ACC112 (cell line): Measurements from ENCODE around the gene AZGP1.
"Not testable (repeated sequence)": the region's sequence is repeated elsewhere in the genome, so short reads cannot be mapped to it uniquely, and the experiment has no call there.

Source experiments
- H2AFZ ChIP-seq: fragments of 200-600 bp; sonication (generic); one replicate; pipeline ENCODE4 v1.6.0; 2017; ENCODE audit warnings: antibody characterized with exemption, low read length; ENCODE audit not compliant: unreplicated experiment
- H3K27ac ChIP-seq: fragments of 200-600 bp; sonication (generic); 2 replicates; pipeline ENCODE4 v1.5.1; 2014; ENCODE audit warnings: low read depth, mild to moderate bottlenecking, antibody characterized with exemption, low read length, moderate library complexity
- H3K27me3 ChIP-seq: fragments of 200-600 bp; sonication (generic); 2 replicates; pipeline ENCODE4 v1.6.1; 2014; ENCODE audit warnings: mild to moderate bottlenecking, antibody characterized with exemption, low read length, moderate library complexity, mixed read lengths; ENCODE audit not compliant: insufficient read depth
- H3K36me3 ChIP-seq: fragments of 200-600 bp; sonication (generic); 2 replicates; pipeline ENCODE4 v1.6.1; 2016; ENCODE audit warnings: mild to moderate bottlenecking, antibody characterized with exemption, low read length, moderate library complexity, mixed read lengths; ENCODE audit not compliant: insufficient read depth
- H3K4me1 ChIP-seq: fragments of 200-600 bp; sonication (generic); one replicate; pipeline ENCODE4 v1.6.1; 2016; ENCODE audit warnings: low read length, mixed read lengths; ENCODE audit not compliant: insufficient read depth, unreplicated experiment, control insufficient read depth
- H3K4me3 ChIP-seq: fragments of 200-600 bp; sonication (generic); 2 replicates; pipeline ENCODE4 v1.5.1; 2014; ENCODE audit warnings: mild to moderate bottlenecking, low read depth, low read length
- H3K79me2 ChIP-seq: fragments of 200-600 bp; sonication (generic); one replicate; pipeline ENCODE4 v1.6.0; 2016; ENCODE audit warnings: low read length; ENCODE audit not compliant: control insufficient read depth, unreplicated experiment, insufficient read depth

Gene AZGP1

GRCh38 chr7:99950819-99951218 lies 25.0 kb downstream of the AZGP1 start:
- not testable (repeated sequence) for H3K4me1 ChIP-seq, H2AFZ ChIP-seq, H3K79me2 ChIP-seq, H3K4me3 ChIP-seq, H3K36me3 ChIP-seq, H3K27ac ChIP-seq
- H3K27me3 ChIP-seq, result peaks cover 19% of the 10 kb centered on the region

- no peaks in the 10 kb centered on the region for H3K4me1 ChIP-seq
- no peak overlapping the region for H3K27ac ChIP-seq
- no peaks in the 10 kb centered on the region for H3K79me2 ChIP-seq
- peaks cover 17% of the 10 kb centered on the region for H3K27me3 ChIP-seq
- H3K36me3 ChIP-seq, result no peaks in the 10 kb centered on the region
- no peak overlapping the region for H2AFZ ChIP-seq
- no peak overlapping the region for H3K4me3 ChIP-seq
Observed at GRCh38 chr7:99949645-99950228, 26.1 kb downstream of the AZGP1 start.

- peaks cover 38% of the 10 kb centered on the region for H3K27me3 ChIP-seq
- H3K4me1 ChIP-seq, result no peaks in the 10 kb centered on the region
- H2AFZ ChIP-seq, result no peak overlapping the region
- no peaks in the 10 kb centered on the region for H3K36me3 ChIP-seq
- H3K27ac ChIP-seq, result no peak overlapping the region
- H3K4me3 ChIP-seq, result no peak overlapping the region
- H3K79me2 ChIP-seq, result no peaks in the 10 kb centered on the region
Observed at GRCh38 chr7:99947608-99948007, 28.2 kb downstream of the AZGP1 start.

GRCh38 chr7:99944497-99945070 lies 31.2 kb downstream of the AZGP1 start:
- Histone ChIP-seq H3K27ac (no peak overlapping the region), H3K79me2 (no peaks in the 10 kb centered on the region), H3K27me3 (peaks cover 61% of the 10 kb centered on the region), H3K4me1 (no peaks in the 10 kb centered on the region), H3K4me3 (no peak overlapping the region), H3K36me3 (no peaks in the 10 kb centered on the region), H2AFZ (no peak overlapping the region)

GRCh38 chr7:99943641-99944496 lies 32.0 kb downstream of the AZGP1 start:
- Histone ChIP-seq H3K27ac (no peak overlapping the region), H3K4me3 (no peak overlapping the region), H2AFZ (no peak overlapping the region), H3K4me1 (no peaks in the 10 kb centered on the region), H3K79me2 (no peaks in the 10 kb centered on the region), H3K27me3 (peaks cover 65% of the 10 kb centered on the region), H3K36me3 (no peaks in the 10 kb centered on the region)

- Histone ChIP-seq H2AFZ (no peak overlapping the region), H3K36me3 (no peaks in the 10 kb centered on the region), H3K27ac (no peak overlapping the region), H3K4me3 (no peak overlapping the region), H3K4me1 (no peaks in the 10 kb centered on the region), H3K79me2 (no peaks in the 10 kb centered on the region), H3K27me3 (peaks cover 68% of the 10 kb centered on the region)
Observed at GRCh38 chr7:99938296-99938695, 37.5 kb downstream of the AZGP1 start.

- not testable (repeated sequence) for H3K79me2 ChIP-seq, H3K4me3 ChIP-seq, H3K4me1 ChIP-seq, H2AFZ ChIP-seq, H3K27ac ChIP-seq, H3K36me3 ChIP-seq
- H3K27me3 ChIP-seq, result peaks cover 58% of the 10 kb centered on the region
Observed at GRCh38 chr7:99935009-99935408, 40.8 kb downstream of the AZGP1 start.

GRCh38 chr7:99930376-99930775 lies 45.5 kb downstream of the AZGP1 start:
- peaks cover 64% of the 10 kb centered on the region for H3K27me3 ChIP-seq
- H3K4me1 ChIP-seq, result no peaks in the 10 kb centered on the region
- no peaks in the 10 kb centered on the region for H3K79me2 ChIP-seq
- no peak overlapping the region for H3K4me3 ChIP-seq
- H3K36me3 ChIP-seq, result no peaks in the 10 kb centered on the region
- H3K27ac ChIP-seq, result no peak overlapping the region
- no peak overlapping the region for H2AFZ ChIP-seq

GRCh38 chr7:99929730-99930053 lies 46.1 kb downstream of the AZGP1 start:
- H3K79me2 ChIP-seq, result no peaks in the 10 kb centered on the region
- peaks cover 61% of the 10 kb centered on the region for H3K27me3 ChIP-seq
- H2AFZ ChIP-seq, result peak overlapping the region; percentile 39
- H3K27ac ChIP-seq, result no peak overlapping the region
- no peaks in the 10 kb centered on the region for H3K36me3 ChIP-seq
- H3K4me1 ChIP-seq, result no peaks in the 10 kb centered on the region
- peak overlapping the region; percentile 53 for H3K4me3 ChIP-seq

- no peaks in the 10 kb centered on the region for H3K36me3 ChIP-seq
- no peaks in the 10 kb centered on the region for H3K79me2 ChIP-seq
- peak within 1 kb of the TSS; percentile 39 for H2AFZ ChIP-seq
- H3K4me3 ChIP-seq, result peak within 1 kb of the TSS; percentile 53
- no peak within 1 kb of the TSS for H3K27ac ChIP-seq
- peaks cover 56% of the 10 kb centered on the region for H3K27me3 ChIP-seq
- no peaks in the 10 kb centered on the region for H3K4me1 ChIP-seq
Observed at GRCh38 chr7:99928994-99929729, 46.7 kb downstream of the AZGP1 start, which contains the start of gene GJC3. TSS of gene GJC3 (minus strand) at chr7:99929620. CDS start at chr7:99929620, 0 bp downstream.
